HG02970 (cell line): ENCODE measurements around the gene RNASE13.
"Not testable (repeated sequence)": the region's sequence is repeated elsewhere in the genome, so short reads cannot be mapped to it uniquely, and the experiment has no call there.

Experiments used
- ATAC-seq: cut with Tn5 transposase; IDR thresholded peaks from one replicate; pipeline ENCODE4 v1.9.1; 2021; ENCODE audit warnings: mild to moderate bottlenecking, moderate library complexity, moderate number of reproducible peaks; ENCODE audit not compliant: unreplicated experiment, low FRiP score

RNASE13 gene

DNA sequence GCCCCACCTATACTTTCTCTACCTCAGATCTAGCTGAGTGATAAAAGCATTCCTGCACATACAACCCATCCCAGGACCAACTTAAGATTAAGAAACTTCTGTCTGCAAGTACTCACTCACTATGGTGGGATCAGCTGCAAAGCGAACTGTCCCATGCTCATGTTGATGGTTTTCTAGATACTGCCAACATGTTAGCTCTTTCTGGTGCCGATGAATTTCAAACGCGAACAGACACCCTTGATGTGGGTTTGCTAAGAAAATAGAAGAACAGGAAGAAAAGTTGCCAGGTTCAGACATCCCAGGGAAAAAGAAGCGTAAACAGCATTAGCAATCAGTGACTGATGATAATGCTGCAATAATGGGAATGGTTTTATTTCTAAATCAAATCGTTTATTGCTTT lies 37.0 kb downstream of the RNASE13 start:
- ATAC-seq = no peak

DNA sequence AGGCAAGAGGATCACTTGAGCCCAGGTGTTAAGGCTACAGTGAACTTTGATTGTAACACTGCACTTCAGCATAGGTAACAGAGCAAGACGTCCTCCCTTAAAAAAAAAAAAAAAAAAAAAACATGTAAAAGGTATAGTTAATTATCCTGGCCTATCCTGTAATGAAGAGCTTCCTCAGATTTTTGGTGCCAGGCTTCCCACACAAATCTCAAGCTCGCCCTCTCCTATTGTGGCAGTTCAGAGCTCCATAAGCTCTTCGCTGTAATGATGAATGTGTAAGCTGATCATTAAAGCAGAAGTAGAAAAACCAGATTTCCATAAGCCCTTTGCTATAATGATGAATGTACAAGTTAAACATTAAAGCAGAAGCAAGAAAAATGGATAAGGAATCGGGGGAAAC lies 37.5 kb downstream of the RNASE13 start:
- no peak for ATAC-seq

DNA sequence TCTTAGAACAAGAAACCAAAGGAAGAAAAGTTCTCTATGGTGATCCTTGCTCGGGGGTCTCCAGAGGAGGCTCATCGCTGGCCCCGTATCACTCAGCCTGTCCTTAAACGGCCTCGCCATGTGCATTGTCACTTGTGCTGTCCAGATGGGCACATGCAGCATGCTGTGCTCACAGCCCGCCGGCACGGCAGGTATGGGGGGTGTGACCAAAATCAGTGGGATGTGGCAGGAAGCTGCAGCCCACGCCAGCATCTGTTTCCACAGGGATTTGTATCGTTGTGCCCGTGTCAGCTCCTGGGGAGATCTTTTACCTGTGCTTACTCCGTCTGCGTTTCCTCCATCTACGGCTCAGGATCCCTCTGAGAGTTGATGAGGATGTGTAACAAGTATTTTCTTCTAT lies 38.1 kb downstream of the RNASE13 start:
- no peak for ATAC-seq

DNA sequence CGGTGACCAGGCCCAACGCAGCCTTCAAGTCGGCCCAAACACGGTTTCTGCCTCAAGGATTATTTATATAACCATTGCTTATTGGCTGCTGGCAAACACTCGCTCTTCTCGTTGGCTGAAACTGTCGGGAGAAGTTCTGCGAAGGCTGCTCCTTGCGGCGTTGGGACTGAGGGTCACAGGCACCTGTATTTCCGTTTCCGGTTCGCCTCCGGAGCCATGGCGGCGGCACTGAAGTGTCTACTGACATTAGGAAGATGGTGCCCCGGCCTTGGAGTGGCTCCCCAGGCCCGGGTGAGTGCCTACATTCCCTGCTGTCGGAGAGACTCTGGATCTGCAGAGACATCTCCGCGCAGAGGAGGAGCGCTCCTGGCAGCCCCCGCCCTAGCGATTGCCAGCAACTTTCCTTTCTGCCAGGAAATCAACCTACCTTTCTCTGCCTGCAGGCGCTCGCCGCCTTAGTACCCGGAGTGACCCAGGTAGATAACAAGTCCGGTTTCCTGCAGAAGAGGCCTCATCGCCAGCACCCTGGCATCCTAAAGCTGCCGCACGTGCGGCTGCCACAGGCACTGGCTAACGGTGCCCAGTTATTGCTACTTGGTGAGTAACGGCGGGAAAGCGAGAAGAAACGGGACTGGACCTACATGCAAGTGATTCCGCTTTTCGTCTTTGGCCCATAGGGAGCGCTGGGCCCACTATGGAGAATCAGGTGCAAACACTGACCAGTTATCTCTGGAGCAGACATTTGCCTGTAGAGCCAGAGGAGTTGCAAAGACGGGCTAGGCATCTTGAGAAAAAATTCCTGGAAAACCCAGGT lies 44.6 kb downstream of the RNASE13 start, which contains the start of gene METTL17:
TSS of gene METTL17 (plus strand) at position 194 of the 814 bp plus-strand sequence. CDS start at position 217, 23 bp downstream.
- ATAC-seq = peak; percentile 82

DNA sequence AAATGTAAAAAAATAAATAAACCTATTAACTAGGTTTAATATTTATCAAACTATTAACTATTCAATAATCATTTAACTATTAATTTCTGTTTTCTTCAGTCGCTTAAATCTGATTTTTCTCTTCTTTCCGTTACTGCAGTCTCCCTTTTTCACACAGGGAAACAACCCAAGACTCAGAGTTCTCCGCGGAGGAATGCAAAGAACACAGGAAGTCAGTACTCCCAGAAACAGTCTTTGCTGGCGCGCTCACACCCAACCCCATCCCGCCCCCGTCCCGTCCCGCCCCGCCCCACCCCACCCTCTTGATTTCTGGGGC lies 45.2 kb downstream of the RNASE13 start:
- no peak for ATAC-seq

DNA sequence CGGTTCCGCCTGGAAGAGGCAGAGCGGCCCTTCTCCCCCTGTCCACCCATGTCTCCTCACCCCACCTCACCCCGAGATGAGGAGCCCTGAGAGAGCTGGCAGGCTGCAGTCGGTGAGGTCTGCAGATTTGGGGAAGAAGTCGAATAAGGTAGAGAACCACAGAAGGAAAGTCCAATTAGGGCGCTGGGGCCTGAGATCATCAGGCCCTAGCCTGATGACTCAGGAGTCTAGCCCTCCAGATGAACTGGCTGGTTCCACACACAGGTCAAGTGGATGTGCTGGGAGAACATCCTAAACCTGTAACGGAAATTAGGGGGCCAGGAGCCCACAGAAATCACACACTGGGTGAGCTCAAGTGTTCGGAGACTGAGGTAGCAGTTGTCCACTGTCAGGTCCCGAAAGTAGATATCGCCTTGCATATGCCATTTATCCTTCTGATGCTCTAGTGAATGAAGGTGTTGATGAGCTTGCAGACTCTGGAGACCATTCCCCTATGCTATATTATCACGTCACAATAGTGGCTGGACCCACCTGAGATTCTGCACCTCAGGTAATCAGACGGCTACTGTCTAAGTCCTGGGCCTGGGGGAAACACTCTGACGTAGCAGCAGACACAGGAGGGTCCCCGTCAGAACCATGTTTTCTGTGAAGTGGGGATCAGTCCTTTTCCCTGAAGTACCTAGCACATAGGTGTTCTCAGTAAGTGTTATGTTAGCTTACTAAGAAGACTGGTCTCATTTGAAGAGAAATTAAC lies 45.7 kb downstream of the RNASE13 start:
- ATAC-seq = no peak

DNA sequence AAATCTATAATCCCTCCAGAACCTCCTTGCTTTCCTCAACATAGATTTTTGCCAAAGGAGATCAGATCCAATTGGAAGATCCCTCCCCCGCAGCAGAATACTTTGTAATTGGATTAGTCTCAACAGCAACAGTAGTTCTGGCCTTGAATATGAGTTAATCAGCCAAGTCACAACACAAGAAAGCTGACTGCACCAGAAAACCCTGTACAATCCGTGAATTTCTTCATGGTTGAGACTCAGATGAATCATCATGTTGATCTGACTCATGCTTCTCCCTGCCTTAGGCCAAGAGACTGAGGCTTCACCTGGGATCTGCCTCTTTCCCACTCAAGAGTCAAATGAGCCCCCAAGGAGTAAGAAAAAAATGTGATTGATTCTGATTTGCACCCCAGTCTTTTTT lies 47.8 kb downstream of the RNASE13 start:
- no peak for ATAC-seq

DNA sequence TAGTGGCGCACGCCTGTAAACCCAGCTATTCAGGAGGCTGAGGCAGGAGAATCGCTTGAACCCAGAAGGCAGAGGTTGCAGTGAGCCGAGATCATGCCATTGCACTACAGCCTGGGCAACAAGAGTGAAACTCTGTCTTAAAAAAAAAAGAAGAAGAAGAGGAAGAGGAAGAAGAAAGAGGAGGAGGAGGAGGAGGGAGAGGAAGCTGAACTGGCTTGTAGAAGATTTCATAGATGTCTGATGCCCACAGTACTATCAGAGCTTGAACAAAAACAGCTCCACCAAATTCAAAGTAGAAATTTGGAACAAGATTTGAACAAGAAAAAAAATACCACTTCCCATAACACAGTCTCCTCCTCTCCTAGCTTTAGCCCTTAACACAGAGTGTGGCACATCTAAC lies 49.0 kb downstream of the RNASE13 start:
- ATAC-seq = not testable (repeated sequence)
